ENCODE results near the gene IL9R. TPM values are rescaled to one million over a fixed set of nuclear protein-coding genes. Genes with fewer than 3 reads are reported as not detected.

IL9R gene
- total and polyA plus RNA-seq, 2 experiments from 2014 or later, result 0.31 to 0.39 TPM

- no peaks in the 10 kb centered on the region for H3F3A ChIP-seq (replicated peaks; ENCODE audit: low read depth)
- peaks cover 23% of the 10 kb centered on the region for H3K9me3 Mint-ChIP-seq
- no peaks in the 10 kb centered on the region for H3K4me1 Mint-ChIP-seq
- no peaks in the 10 kb centered on the region; the same call in 1 of the 2 replicates for H3K36me3 ChIP-seq (ENCODE audit: insufficient read depth)
- no peak overlapping the region for H3K4me3 Mint-ChIP-seq
- H3K27me3 Mint-ChIP-seq (ENCODE audit: insufficient read depth, low read depth, poor library complexity), result no peaks in the 10 kb centered on the region
- peaks cover 10% of the 10 kb centered on the region; the same call in 2 of the 3 replicates for H3K36me3 Mint-ChIP-seq (ENCODE audit: low read depth)
- 0 out of 2 replicates have a peak, but pooled peaks cover 5% of the 10 kb centered on the region for H3K9me2 ChIP-seq (ENCODE audit: insufficient read depth)
- H3K79me2 ChIP-seq (replicated peaks; ENCODE audit: insufficient read depth), result no peaks in the 10 kb centered on the region
- H3K27me3 ChIP-seq (ENCODE audit: insufficient read depth), result no peaks in the 10 kb centered on the region
- H3K4me3 ChIP-seq, result no peak overlapping the region
- H3K4me2 ChIP-seq, result no peak overlapping the region
- no peak for ATAC-seq
- H4K20me1 ChIP-seq (replicated peaks; ENCODE audit: insufficient read depth), result no peaks in the 10 kb centered on the region
- TF ChIP-seq EZH2phosphoT487 (IDR thresholded peaks at IDR 0.05; ENCODE audit: unreplicated experiment) (no peak), ZNF331 (CRISPR knock-in tag; IDR thresholded peaks at IDR 0.05; ENCODE audit: low read depth) (no peak), REST (IDR thresholded peaks at IDR 0.05; ENCODE audit: unreplicated experiment) (no peak), NANOG (IDR thresholded peaks at IDR 0.05; ENCODE audit: borderline replicate concordance) (no peak), STAT1 (IDR thresholded peaks at IDR 0.05; ENCODE audit: unreplicated experiment) (no peak), EZH2 (IDR thresholded peaks at IDR 0.05; ENCODE audit: low read depth, unreplicated experiment) (no peak), JUNB (IDR thresholded peaks at IDR 0.05; ENCODE audit: unreplicated experiment) (no peak), ZNF114 (CRISPR knock-in tag; IDR thresholded peaks at IDR 0.05) (no peak), POLR2AphosphoS5 (IDR thresholded peaks at IDR 0.05; ENCODE audit: low read depth) (no peak), CTCF (conservative IDR thresholded peaks at IDR 0.05; ENCODE audit: low read depth in 2 of 2) (no peak), CREB1 (CRISPR knock-in tag; IDR thresholded peaks at IDR 0.05; ENCODE audit: low read depth) (no peak)
- TF ChIP-seq, protein P1, sequence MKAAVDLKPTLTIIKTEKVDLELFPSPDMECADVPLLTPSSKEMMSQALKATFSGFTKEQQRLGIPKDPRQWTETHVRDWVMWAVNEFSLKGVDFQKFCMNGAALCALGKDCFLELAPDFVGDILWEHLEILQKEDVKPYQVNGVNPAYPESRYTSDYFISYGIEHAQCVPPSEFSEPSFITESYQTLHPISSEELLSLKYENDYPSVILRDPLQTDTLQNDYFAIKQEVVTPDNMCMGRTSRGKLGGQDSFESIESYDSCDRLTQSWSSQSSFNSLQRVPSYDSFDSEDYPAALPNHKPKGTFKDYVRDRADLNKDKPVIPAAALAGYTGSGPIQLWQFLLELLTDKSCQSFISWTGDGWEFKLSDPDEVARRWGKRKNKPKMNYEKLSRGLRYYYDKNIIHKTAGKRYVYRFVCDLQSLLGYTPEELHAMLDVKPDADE (IDR thresholded peaks at IDR 0.05), result no peak
- TF ChIP-seq, protein P2, sequence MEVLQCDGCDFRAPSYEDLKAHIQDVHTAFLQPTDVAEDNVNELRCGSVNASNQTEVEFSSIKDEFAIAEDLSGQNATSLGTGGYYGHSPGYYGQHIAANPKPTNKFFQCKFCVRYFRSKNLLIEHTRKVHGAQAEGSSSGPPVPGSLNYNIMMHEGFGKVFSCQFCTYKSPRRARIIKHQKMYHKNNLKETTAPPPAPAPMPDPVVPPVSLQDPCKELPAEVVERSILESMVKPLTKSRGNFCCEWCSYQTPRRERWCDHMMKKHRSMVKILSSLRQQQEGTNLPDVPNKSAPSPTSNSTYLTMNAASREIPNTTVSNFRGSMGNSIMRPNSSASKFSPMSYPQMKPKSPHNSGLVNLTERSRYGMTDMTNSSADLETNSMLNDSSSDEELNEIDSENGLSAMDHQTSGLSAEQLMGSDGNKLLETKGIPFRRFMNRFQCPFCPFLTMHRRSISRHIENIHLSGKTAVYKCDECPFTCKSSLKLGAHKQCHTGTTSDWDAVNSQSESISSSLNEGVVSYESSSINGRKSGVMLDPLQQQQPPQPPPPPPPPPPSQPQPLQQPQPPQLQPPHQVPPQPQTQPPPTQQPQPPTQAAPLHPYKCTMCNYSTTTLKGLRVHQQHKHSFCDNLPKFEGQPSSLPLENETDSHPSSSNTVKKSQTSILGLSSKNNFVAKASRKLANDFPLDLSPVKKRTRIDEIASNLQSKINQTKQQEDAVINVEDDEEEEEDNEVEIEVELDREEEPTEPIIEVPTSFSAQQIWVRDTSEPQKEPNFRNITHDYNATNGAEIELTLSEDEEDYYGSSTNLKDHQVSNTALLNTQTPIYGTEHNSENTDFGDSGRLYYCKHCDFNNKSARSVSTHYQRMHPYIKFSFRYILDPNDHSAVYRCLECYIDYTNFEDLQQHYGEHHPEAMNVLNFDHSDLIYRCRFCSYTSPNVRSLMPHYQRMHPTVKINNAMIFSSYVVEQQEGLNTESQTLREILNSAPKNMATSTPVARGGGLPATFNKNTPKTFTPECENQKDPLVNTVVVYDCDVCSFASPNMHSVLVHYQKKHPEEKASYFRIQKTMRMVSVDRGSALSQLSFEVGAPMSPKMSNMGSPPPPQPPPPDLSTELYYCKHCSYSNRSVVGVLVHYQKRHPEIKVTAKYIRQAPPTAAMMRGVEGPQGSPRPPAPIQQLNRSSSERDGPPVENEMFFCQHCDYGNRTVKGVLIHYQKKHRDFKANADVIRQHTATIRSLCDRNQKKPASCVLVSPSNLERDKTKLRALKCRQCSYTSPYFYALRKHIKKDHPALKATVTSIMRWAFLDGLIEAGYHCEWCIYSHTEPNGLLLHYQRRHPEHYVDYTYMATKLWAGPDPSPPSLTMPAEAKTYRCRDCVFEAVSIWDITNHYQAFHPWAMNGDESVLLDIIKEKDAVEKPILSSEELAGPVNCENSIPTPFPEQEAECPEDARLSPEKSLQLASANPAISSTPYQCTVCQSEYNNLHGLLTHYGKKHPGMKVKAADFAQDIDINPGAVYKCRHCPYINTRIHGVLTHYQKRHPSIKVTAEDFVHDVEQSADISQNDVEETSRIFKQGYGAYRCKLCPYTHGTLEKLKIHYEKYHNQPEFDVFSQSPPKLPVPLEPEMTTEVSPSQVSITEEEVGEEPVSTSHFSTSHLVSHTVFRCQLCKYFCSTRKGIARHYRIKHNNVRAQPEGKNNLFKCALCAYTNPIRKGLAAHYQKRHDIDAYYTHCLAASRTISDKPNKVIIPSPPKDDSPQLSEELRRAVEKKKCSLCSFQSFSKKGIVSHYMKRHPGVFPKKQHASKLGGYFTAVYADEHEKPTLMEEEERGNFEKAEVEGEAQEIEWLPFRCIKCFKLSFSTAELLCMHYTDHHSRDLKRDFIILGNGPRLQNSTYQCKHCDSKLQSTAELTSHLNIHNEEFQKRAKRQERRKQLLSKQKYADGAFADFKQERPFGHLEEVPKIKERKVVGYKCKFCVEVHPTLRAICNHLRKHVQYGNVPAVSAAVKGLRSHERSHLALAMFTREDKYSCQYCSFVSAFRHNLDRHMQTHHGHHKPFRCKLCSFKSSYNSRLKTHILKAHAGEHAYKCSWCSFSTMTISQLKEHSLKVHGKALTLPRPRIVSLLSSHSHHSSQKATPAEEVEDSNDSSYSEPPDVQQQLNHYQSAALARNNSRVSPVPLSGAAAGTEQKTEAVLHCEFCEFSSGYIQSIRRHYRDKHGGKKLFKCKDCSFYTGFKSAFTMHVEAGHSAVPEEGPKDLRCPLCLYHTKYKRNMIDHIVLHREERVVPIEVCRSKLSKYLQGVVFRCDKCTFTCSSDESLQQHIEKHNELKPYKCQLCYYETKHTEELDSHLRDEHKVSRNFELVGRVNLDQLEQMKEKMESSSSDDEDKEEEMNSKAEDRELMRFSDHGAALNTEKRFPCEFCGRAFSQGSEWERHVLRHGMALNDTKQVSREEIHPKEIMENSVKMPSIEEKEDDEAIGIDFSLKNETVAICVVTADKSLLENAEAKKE (CRISPR knock-in tag; IDR thresholded peaks at IDR 0.05), result no peak
- H2AFZ ChIP-seq, result no peak overlapping the region
- DNase-seq (ENCODE audit: low spot score), result no peak
- H3K4me1 ChIP-seq (ENCODE audit: insufficient read depth), result no peaks in the 10 kb centered on the region
- no peak overlapping the region for H3K27ac Mint-ChIP-seq
- no peak overlapping the region for H3K27ac ChIP-seq (ENCODE audit: low read depth)
Measured at GRCh38 chrX:155951237-155951789, 46.2 kb upstream of the IL9R start.

All from GM23338 (cell line).